Lower leg skin (tissue), 3 donors: ENCODE measurements around the gene CEP55.

Source experiments
- CTCF ChIP-seq, 3 donors: fragments of 450-650 bp; IDR thresholded peaks; one replicate each; pipeline ENCODE4 v1.5.1; 2016; ENCODE audit warnings: antibody characterized with exemption in 3 of 3, mild to moderate bottlenecking in 3 of 3, moderate library complexity in 2 of 3
- POLR2A ChIP-seq, 2 donors: fragments of 450-650 bp; IDR thresholded peaks; one replicate each; pipeline ENCODE4 v1.6.1; 2016 to 2017; ENCODE audit warnings: antibody characterized with exemption in 2 of 2, mild to moderate bottlenecking in 1 of 2, moderate library complexity in 1 of 2

- TF ChIP-seq CTCF (IDR thresholded peaks at IDR 0.05) (no peak), POLR2A (IDR thresholded peaks at IDR 0.05) (no peak)
Measured at GRCh38 chr10:93473161-93473560, 23.3 kb upstream of the CEP55 start.
